HepG2 (cell line): ENCODE results near the gene CTCF. TPM values are rescaled to one million over a fixed set of nuclear protein-coding genes. Genes with fewer than 3 reads are reported as not detected.

Source experiments
- ATAC-seq: fragments of 200-7000 bp; cut with Tn5 transposase; 3 replicates; pipeline ENCODE4 v1.9.1; 2020; ENCODE audit warnings: mild to moderate bottlenecking, moderate library complexity
- BruUV-seq: library from RNA; stranded (reverse); fragments of 400-500 nt; replicated peaks from 2 replicates; lab custom pipeline; 2021; lab: Mats Ljungman, UMichigan
- CTCF ChIA-PET: fragments of 300-600 bp; formaldehyde crosslinking; extraction: SDS; loops from one replicate; lab custom pipeline; 2021; ENCODE audit warnings: low total read pairs, inconsistent platforms, low intra/inter-chr PET ratio; lab: Yijun Ruan, JAX
- POLR2A ChIA-PET: fragments of 350-600 bp; sonication (Branson Sonifier 250); formaldehyde crosslinking; loops from one replicate; lab custom pipeline; 2020; ENCODE audit warnings: antibody characterized with exemption, inconsistent platforms; lab: Yijun Ruan, JAX
- DNase-seq: peaks from one replicate; pipeline ENCODE4 v3.0.0-alpha.2; 2015; ENCODE audit warnings: low spot score
- FAIRE-seq: peaks from 3 replicates; lab custom pipeline; 2011; peaks lifted over from hg19 to GRCh38; lab: Jason Lieb, UNC
- H2AFZ ChIP-seq: one replicate; pipeline ENCODE4 v1.6.1; 2011; ENCODE audit warnings: low read length, inconsistent platforms
- H3K27ac ChIP-seq: fragments of 300-600 bp; 3 replicates; pipeline ENCODE4 v1.8.0; 2011; ENCODE audit warnings: mixed run types, mild to moderate bottlenecking, mixed read lengths, low read length, inconsistent platforms; ENCODE audit not compliant: insufficient read depth; ENCODE audit errors: extremely low read length
- H3K27me3 ChIP-seq, 2 experiments: fragments of 200-600 bp in 1 of 2; 2 replicates in 1 of 2; 3 replicates in 1 of 2; pipeline versions ENCODE4 v1.6.0 to v1.8.0; 2011; ENCODE audit warnings: low read length in 2 of 2, mild to moderate bottlenecking in 2 of 2, moderate library complexity in 2 of 2, inconsistent platforms in 1 of 2; ENCODE audit not compliant: insufficient read depth in 2 of 2, control insufficient read depth in 1 of 2
- H3K36me3 ChIP-seq, 2 experiments: fragments of 200-600 bp in 1 of 2; replicated peaks in 1 of 2; 2 replicates in 1 of 2; 3 replicates in 1 of 2; pipeline versions ENCODE4 v1.5.1 to v1.8.0; 2011; ENCODE audit warnings: low read length in 2 of 2, inconsistent platforms in 1 of 2; ENCODE audit not compliant: insufficient read depth in 2 of 2, control insufficient read depth in 1 of 2
- H3K4me1 ChIP-seq: 2 replicates; pipeline ENCODE4 v1.5.1; 2012; ENCODE audit warnings: low read length, inconsistent platforms; ENCODE audit not compliant: insufficient read depth
- H3K4me2 ChIP-seq: 2 replicates; pipeline ENCODE4 v1.6.0; 2011; ENCODE audit warnings: low read depth, low read length, inconsistent platforms
- H3K4me3 ChIP-seq, 3 experiments: fragments of 200-600 bp in 1 of 3; sonication (generic), shearing (Covaris generic) in 1 of 3; replicated peaks in 1 of 3; 2 replicates each; pipeline ENCODE4 v1.5.1; 2011 to 2016; ENCODE audit warnings: low read length in 3 of 3, inconsistent platforms in 2 of 3, low read depth in 2 of 3, mild to moderate bottlenecking in 2 of 3, control low read depth in 1 of 3, mixed read lengths in 1 of 3; ENCODE audit not compliant: insufficient read depth in 1 of 3
- H3K79me2 ChIP-seq: one replicate; pipeline ENCODE4 v1.6.1; 2011; ENCODE audit warnings: low read length, inconsistent platforms; ENCODE audit not compliant: insufficient read depth
- H3K9ac ChIP-seq: 2 replicates; pipeline ENCODE4 v1.6.0; 2011; ENCODE audit warnings: mild to moderate bottlenecking, low read depth, low read length, inconsistent platforms; ENCODE audit not compliant: insufficient read depth
- H3K9me3 ChIP-seq: 2 replicates; pipeline ENCODE4 v1.5.1; 2012; ENCODE audit warnings: mild to moderate bottlenecking, low read length
- H4K20me1 ChIP-seq: 2 replicates; pipeline ENCODE4 v1.6.0; 2011; ENCODE audit warnings: inconsistent platforms, mild to moderate bottlenecking, low read length, moderate library complexity; ENCODE audit not compliant: insufficient read depth
- ARID5B ChIP-seq: IDR thresholded peaks from 2 replicates; pipeline ENCODE4 v1.4.0; 2020; ENCODE audit warnings: mild to moderate bottlenecking, missing genetic modification reagents
- DRAP1 ChIP-seq: IDR thresholded peaks from 2 replicates; pipeline ENCODE4 v1.6.1; 2016; ENCODE audit warnings: missing genetic modification reagents, missing compliant biosample characterization
- LCORL ChIP-seq, 2 experiments: fragments of 450-650 bp in 1 of 2; sonication (generic) in 1 of 2; formaldehyde crosslinking in 1 of 2; IDR thresholded peaks; 2 replicates each; pipeline versions ENCODE4 v1.5.0 to v1.6.1; 2017 to 2020; ENCODE audit warnings: antibody characterized with exemption in 1 of 2, missing genetic modification reagents in 1 of 2
- NCOA5 ChIP-seq: sonication (generic); formaldehyde crosslinking; IDR thresholded peaks from 2 replicates; pipeline ENCODE4 v1.4.0; 2020; ENCODE audit warnings: missing genetic modification reagents
- ZNF572 ChIP-seq: sonication (generic); formaldehyde crosslinking; IDR thresholded peaks from 2 replicates; pipeline ENCODE4 v1.5.1; 2020; ENCODE audit warnings: mild to moderate bottlenecking, missing genetic modification reagents
- WGBS: methylation state at CpG from one replicate; pipeline ENCODE4 v1.1.6; 2017; ENCODE audit warnings: low lambda C conversion rate; 5-methylcytosine and 5-hydroxymethylcytosine counted together
- in situ Hi-C: cut with HindIII; loops from 2 replicates; pipeline ENCODE4 v1.10.0; 2017; ENCODE audit warnings: low pct_unique_long_range_greater_than_20kb; ENCODE audit not compliant: extremely low pct_ligation_motif_present
- intact Hi-C: fragments of 100-400 bp; cut with micrococcal nuclease; formaldehyde crosslinking; loops from one replicate; pipeline ENCODE4 v1.10.0; 2022; ENCODE audit not compliant: unreplicated experiment
- polyA plus RNA-seq, 8 experiments: library from polyadenylated mRNA; depleted of rRNA in 3 of 8; stranded (reverse) in 7 of 8; unstranded in 1 of 8; fragments of >200 nt; fragmentation: Illumina TruSeq in 4 of 8; extraction: Trizol in 4 of 8; gene quantifications; 2 replicates each; pipeline versions ENCODE4 v1.2.1 to v1.2.3, GENCODE V29; 2011 to 2016; ENCODE audit warnings: low read depth in 4 of 8, missing spikeins in 1 of 8, mixed read lengths in 1 of 8; ENCODE audit not compliant: insufficient read depth in 1 of 8
- total RNA-seq, 5 experiments: library from RNA; depleted of rRNA; stranded (reverse); fragments of >200 nt; fragmentation: Illumina TruSeq; extraction: Trizol; gene quantifications; 2 replicates each; pipeline ENCODE4 v1.2.3, GENCODE V29; 2016; ENCODE audit warnings: low read depth in 1 of 5

Gene CTCF
- total and polyA plus RNA-seq, 2 of the 13 experiments (the other 11 are each of a cell fraction or from before 2014, with no cell fraction given): 19.5 to 37.5 TPM

- peak; percentile 26; the same call in 1 of the 2 replicates for TF ChIP-seq ARID5B (CRISPR knock-in tag)
- 0 out of 2 replicates have a peak, but pooled peaks have one; percentile 49 for TF ChIP-seq ZNF572 (CRISPR knock-in tag)
- TF ChIP-seq NCOA5 (CRISPR knock-in tag): no peak
These were observed 110.7 kb downstream of the CTCF start (continued) for GRCh38 chr16:67672739-67673662.

- no peaks in the 10 kb centered on the region for H3K9me3 ChIP-seq
- BruUV-seq: no TSS peak
- TF ChIP-seq LCORL (IDR thresholded peaks at IDR 0.05): no peak
- TF ChIP-seq LCORL (CRISPR knock-in tag; IDR thresholded peaks at IDR 0.05): no peak
- TF ChIP-seq DRAP1 (CRISPR knock-in tag): no peak
- no peaks in the 10 kb centered on the region for H3K27me3 ChIP-seq
- CTCF ChIA-PET: interaction anchor here (0.7 to 2.0 kb wide), 4 partner anchors 143 to 254 kb away, joined by 3 to 17 read pairs (median 10); no protein-coding TSS in a partner anchor
- no peaks in the 10 kb centered on the region for H4K20me1 ChIP-seq
- H3K4me1 ChIP-seq: peaks cover 11% of the 10 kb centered on the region
- H3K9ac ChIP-seq: no peak overlapping the region
- FAIRE-seq (no peak), DNase-seq (no peak), ATAC-seq (no peak)
- no peak overlapping the region for H3K4me3 ChIP-seq
- no peaks in the 10 kb centered on the region for H3K79me2 ChIP-seq
- peaks cover 0 to 2% of the 10 kb centered on the region in 2 experiments; a peak in 2 of 5 replicates for H3K36me3 ChIP-seq
- in situ Hi-C loops: no loop called here
- intact Hi-C loops: loop anchor here (2.0 to 5.0 kb wide), 2 partner anchors 133 to 253 kb away; partner anchors contain the start of genes RANBP10 and TSNAXIP1
- H3K27ac ChIP-seq: no peak overlapping the region
- no peak overlapping the region for H3K4me2 ChIP-seq
- POLR2A ChIA-PET: interaction anchor here (1.3 kb wide), 1 partner anchor 45 kb away, joined by 4 read pairs; the partner anchor contains the start of gene GFOD2
- H2AFZ ChIP-seq: no peak overlapping the region
- WGBS: 84% methylated on average over 18 of the region's 21 CpGs
These were observed 111.6 kb downstream of the CTCF start for GRCh38 chr16:67673712-67674580.
